Suppressor macrophage treated with lipopolysaccharide for 1 hour (primary cell): ENCODE results near the gene AGFG1.

Source experiments
- DNase-seq, 3 donors: peaks; one replicate each; pipeline ENCODE4 v3.0.0-alpha.2; 2020 to 2022

Gene AGFG1

GRCh38 chr2:227610123-227610522 is 138.2 kb downstream of the AGFG1 start:
- DNase-seq: peak in 1 of 3 donors; percentile 14
